SIG-M5 treated with dmso at 0.1 percent for 504 hours (cell line): ENCODE data around the gene C2CD2.

Experiments used
- DNase-seq: peaks from one replicate; lab custom pipeline; 2025; ENCODE audit not compliant: unreplicated experiment; lab: John Stamatoyannopoulos, UW

The C2CD2 gene

DNA sequence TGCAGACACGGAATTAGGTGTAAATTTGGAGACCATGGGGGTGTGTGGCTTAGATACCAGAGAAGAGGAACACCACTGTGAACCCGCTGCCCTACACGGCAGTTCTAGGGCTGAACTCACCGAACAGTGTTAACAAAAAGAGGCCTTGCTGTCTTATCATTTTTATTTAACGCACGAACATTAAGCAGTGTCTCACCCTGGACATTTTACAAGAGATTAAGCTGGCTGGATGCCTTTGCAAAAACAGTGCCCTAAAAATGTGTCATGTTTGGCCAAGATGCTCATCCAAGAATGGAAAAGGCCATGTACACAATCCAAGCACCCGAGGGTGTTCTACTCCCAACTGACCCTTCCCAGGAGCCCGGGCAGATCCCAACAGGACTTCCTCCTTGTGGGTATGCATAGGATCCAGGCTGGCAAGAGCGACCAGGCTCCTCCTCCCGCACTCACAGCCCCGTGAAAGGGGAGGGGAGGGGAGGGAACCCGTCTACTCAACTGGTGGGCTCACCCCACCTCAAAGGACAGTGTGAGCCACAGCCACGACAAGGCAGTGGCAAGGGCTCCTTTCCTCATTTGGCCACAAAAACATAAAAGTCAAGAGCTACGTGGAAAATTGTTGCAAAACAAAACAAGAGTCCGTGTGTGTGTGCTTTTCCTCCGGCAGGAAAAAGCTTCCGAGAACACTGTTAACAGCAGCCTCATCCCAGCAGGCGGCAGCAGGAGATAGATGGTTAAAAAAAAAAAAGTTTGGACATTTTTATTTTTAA lies 20.3 kb downstream of the C2CD2 start:
- no peak for DNase-seq

DNA sequence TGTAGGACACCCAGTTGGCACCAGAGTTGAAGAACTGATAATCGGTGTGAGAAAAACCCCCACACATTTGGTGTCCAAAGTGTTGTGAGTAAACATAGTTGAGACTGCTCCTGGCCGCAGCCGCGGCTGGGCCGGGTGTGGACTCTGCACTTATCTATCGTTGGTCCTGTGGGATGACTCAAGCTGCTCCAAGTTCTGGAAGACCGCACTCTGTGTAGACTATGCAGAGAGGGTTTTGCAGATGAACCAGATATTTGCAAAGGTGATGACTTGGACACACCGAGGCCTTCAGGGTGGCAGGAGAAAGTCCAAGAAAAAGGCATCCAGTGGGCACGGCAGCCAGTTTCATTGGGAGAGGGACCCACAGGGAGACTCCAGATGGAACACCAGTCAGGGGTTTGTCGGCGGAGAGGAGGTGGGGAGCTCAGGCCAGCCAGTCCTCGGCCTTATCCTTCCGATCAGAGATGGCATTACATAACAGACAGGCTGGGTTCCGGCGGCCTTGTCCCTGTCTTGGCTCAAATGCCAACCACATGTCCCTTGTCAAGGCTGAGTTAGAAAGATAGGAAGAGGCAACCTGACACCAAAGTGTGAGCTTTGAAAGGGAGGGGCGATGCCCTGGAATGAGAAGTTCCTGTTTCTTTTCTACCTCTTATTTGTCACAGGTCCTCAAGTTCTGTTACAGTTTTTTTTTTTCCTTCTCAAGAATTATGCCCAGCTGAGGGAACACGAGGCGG lies 21.1 kb downstream of the C2CD2 start:
- DNase-seq = no peak

DNA sequence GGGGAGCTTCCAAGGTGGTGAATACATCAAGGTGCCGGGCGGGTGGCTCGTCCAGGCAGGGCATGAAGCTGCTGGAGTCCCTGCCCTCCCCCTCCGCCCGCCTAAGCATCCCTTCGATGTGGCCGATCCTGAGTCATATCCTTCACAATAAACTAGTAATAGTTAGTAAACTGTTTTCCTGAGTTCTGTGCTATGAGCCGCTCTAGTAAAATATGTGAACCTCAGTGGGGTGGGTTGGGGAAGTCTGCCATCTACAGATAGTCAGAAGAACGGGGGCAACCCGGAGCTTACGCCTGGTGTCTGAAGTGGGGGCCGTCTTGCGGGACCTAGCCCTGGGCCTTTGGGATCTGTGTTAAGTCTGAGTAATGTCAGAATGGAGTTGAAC lies 21.6 kb downstream of the C2CD2 start:
- no peak for DNase-seq

DNA sequence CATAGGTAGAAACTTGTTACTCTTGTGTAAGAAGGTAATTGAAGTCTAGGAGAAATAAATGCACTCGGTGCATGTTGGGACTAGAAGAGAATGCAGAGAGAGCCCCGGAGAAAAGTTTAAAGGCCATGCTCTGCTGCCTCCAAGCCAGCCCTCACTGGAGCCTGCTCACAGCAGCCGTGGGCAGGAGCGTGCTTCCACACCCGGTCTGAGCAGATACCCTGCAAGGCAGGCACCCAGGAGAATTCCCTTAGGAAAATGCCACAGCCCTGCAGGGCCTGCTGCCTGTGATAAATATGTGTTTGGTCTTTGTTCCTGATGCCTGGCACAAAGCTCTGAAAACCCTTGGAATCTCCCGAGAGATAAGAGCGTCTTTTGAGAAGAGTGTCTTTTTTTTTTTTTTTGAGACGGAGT lies 22.8 kb downstream of the C2CD2 start:
- no peak for DNase-seq

- DNase-seq = no peak
These were observed 24.6 kb downstream of the C2CD2 start for GRCh38 chr21:41929248-41929647.

- no peak for DNase-seq
These were observed 25.1 kb downstream of the C2CD2 start for GRCh38 chr21:41928621-41929220.

DNA sequence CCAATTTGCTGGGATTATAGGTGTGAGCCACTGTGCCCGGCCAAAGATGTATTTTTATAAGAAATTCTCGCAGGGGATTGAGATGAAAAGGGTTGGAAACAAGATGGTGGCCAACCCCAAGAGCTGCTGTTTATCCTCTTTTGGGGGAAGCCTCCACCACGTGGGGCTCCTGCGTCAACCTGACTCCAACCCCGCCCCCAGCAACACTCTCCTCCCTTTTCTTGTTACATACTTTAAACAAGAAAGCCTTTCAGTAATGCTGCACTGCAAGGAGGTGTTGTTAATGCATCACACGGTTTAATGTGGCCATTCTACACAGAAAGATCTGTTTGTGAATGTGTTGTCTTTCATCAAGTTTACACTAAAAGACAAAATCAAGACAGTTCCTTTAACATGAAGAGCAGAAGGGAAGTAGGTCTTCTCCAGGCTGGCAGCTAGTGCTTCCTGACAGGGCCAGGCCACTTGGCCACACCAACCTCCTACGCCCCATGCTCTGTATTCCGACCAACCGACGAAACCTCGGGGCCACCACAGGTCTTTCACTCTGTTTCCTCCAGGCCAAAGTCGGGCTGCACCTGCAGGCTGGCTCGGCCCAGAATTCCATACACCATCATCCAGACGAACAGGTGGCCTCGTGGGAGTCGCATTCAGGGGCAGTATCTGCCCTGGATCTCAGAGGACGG lies 25.9 kb downstream of the C2CD2 start:
- DNase-seq = no peak

DNA sequence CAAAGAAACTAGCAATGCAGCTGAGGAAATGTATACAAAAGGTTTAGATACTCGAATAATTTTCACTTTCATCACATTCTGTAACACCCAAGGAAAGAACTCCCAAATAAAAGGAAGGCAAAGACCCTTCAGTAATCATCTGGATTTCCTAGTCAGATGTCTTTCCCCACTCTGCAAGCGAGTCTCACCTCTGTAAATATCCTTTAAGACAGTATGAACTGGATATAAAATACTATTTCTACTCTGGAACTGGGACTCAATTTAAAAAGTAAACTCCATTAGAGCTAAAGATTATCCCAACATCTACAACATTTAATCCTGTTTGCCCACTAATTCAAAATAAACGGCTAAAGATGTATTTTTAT lies 27.0 kb downstream of the C2CD2 start:
- DNase-seq = no peak

DNA sequence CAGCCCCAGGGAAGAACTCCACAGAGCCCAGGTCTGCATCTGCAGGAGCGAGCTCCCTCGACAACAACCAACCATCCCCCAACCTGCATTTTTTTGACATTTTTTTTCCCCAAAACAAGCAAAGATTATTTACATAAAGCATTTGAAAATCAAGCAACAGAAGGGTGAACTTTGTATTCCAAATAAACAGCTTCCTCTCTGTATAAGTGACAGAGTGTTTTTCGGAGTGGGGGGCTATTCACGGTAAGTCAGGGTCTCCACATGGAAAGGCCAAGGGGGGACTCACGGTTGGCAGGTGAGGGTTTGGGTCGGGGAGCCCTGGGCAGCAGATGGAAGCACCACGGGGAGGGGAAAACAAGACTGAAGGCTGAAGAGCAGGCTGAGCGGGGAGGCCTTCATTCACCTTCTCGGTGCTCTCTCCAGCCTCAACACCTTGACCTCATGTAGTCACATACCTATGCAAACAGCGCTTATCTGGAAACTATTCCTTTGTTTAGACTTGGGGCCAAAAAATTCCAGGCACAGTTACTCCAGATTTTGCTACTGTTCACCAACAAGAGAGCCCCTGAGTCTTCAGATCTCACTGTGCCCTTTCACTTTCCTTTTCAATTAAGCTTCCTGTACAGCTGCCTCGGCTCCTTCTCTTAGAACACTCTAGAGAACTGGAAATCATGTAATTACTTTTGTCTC lies 27.6 kb downstream of the C2CD2 start:
- DNase-seq = peak; percentile 50

GRCh38 chr21:41925767-41926116 lies 28.1 kb downstream of the C2CD2 start:
- DNase-seq = no peak

DNA sequence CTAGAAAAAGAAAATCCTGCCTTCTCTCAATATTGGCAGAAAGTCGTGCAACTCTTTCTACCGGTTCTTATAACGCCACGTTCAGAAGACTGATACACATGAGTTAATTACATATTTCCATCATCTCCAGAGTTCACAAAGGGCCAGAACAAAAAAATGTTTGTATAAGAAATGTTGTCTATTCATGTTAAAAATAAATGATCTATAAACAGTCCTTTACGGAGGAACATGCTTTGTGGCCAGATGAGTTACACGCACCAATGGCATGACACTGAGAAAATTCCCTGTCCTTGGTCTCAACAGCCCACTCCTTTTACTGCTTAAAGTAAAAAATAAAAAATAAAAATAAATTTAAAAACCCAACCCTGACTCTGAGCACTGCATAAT lies 29.5 kb downstream of the C2CD2 start:
- no peak for DNase-seq

DNA sequence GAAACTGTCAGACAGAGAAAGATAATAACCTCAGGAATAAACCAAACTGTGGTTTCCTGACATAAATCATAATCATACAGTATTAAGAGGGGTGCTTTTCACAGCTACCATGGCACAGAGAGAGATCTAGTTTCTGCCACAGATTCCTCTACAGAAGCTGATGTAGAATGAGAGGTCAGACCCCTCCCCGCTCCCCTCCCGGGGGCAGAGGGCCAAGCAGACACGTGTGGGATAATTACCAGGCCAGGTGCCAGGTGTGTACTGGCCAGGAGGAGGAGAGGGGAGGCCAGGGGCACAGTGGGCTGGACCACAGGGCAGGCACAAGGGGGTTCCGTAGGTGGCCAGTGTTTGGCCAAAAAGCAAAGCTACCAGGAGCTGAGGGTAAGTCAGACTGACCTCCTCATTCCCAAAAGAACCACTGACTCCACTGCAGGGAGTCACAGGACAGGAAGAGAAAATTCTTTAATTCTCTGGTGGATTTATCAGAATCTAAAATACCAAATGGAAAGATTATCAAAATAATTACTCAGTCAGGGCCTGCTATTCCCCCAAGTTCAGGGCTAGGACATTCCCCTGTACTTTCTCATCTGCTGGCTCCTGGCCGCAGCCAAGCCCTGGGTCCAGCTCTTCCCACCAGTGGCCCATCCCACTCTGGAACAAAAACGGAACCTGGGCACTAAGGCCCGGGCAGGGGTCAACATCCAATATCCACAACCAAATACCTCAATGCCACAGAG lies 30.0 kb downstream of the C2CD2 start:
- DNase-seq = no peak

- no peak for DNase-seq
These were observed 30.6 kb downstream of the C2CD2 start for GRCh38 chr21:41923186-41923585.

GRCh38 chr21:41921021-41921420 lies 32.8 kb downstream of the C2CD2 start:
- DNase-seq = peak; percentile 8

GRCh38 chr21:41920476-41920875 lies 33.3 kb downstream of the C2CD2 start:
- DNase-seq = no peak

GRCh38 chr21:41919666-41920398 lies 34.0 kb downstream of the C2CD2 start:
- DNase-seq = no peak

DNA sequence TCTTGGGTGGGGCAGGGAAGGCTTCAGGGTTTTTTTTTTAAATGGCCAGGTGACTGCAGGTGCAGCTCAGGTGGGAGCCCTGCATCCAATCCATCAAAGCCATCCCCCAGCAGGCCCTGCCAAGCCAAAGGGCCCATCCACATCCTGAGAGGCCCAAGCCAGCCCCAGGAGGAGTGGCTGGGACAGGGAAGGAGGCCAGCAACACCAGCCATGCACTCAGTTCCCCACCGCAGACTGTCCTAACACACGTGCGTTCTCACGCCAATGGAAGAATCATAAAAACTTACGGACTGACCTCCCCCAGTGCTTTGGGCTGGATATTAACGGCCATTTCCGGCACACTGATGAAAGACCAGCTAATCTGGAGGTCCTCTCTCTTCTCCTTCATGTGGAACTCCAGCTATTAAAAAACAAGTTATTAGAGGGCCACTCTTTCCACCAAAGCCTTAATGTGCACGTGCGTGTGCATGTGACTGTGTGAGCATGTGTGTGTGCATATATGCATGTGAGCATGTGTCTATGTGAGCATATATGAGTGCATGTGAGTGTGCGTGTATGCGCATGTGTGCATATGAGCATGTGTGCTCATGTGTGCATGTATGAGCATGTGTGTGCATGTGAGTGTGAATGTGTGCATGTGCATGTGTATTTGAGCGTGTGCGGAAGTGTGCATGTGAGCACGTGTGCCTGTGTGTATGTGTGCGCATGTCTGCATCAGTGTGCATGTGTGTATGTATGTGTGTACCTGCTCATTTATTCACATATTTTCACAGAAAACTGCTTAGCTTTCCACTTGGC lies 35.1 kb downstream of the C2CD2 start:
- DNase-seq = no peak

DNA sequence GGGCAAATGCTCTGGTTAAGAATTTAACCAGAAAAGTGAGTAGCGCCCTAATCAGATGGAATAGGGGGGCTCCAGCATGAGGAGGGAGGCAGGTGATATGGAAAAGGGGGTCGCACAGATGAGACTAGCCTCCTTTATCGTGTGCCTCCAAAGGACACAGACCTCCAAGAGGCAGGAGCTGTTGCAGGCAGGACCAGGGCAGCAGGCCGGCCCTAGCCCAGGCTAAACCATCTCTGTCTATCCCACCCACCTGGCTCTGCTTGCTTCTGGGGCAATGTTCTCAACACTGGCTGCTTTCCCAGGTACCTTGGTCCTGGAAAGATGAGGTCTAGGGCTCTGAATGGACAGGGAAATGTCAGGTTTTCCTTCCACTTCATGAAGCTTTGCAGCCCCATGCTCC lies 36.3 kb downstream of the C2CD2 start:
- no peak for DNase-seq

GRCh38 chr21:41916888-41917433 lies 36.9 kb downstream of the C2CD2 start:
- DNase-seq = no peak
